ENCODE data around the gene NR6A1.

DNA sequence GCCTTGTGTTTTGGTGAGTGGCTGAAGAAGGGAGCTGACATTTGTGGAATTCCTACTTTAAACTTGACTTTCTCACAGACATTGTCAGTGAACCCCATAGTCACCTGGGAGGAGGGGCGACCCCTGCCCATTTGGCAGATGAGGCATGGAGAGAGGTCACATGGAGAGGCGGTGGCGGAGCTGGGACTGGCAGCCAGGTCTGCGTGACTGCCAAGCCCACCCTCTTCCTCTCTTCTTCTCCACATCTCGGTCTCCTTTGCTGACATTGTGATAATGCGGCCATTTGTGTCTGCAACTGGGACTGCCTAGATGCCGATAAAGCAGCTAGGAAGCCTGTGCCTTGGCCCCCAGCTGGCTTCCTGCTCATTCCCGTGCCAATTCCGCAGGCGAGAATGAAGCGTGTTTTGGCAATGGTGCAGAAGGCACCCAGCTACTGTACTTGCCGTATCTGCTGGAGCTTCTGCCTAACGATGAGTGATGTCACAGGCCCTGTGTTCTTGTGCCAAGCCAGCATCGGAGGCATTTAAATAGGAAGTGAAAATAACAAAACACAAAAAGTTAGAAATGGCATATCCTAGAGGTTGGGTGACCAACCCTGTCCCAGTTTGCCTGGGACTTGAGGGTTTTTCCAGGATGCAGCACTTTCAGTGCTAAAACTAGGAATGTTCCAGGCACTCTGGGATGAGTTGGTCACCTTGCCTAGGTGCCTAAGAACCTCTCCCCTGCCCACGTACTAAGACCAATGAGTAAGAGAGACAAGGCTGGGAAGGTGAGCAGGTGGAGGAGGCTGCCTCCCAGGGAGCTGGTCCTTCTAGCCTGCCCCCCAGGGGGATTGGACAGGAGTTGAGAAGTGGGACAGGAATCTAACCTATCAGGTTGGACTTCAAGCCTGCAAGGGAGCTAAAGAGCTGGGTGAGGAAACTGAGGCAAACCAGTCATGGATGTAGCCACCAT lies 29.5 kb upstream of the NR6A1 start:
- TF ChIP-seq, protein P1, sequence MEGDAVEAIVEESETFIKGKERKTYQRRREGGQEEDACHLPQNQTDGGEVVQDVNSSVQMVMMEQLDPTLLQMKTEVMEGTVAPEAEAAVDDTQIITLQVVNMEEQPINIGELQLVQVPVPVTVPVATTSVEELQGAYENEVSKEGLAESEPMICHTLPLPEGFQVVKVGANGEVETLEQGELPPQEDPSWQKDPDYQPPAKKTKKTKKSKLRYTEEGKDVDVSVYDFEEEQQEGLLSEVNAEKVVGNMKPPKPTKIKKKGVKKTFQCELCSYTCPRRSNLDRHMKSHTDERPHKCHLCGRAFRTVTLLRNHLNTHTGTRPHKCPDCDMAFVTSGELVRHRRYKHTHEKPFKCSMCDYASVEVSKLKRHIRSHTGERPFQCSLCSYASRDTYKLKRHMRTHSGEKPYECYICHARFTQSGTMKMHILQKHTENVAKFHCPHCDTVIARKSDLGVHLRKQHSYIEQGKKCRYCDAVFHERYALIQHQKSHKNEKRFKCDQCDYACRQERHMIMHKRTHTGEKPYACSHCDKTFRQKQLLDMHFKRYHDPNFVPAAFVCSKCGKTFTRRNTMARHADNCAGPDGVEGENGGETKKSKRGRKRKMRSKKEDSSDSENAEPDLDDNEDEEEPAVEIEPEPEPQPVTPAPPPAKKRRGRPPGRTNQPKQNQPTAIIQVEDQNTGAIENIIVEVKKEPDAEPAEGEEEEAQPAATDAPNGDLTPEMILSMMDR (conservative IDR thresholded peaks at IDR 0.05; ENCODE audit: low read depth in 2 of 2) = no peak
- TF ChIP-seq POLR2AphosphoS5 (IDR thresholded peaks at IDR 0.05; ENCODE audit: low read depth) (no peak), EZH2phosphoT487 (IDR thresholded peaks at IDR 0.05; ENCODE audit: unreplicated experiment) (no peak), EZH2 (IDR thresholded peaks at IDR 0.05; ENCODE audit: low read depth, unreplicated experiment) (no peak), NANOG (IDR thresholded peaks at IDR 0.05; ENCODE audit: borderline replicate concordance) (no peak), JUNB (IDR thresholded peaks at IDR 0.05; ENCODE audit: unreplicated experiment) (no peak), CREB1 (CRISPR knock-in tag; IDR thresholded peaks at IDR 0.05; ENCODE audit: low read depth) (no peak), ZNF114 (CRISPR knock-in tag; IDR thresholded peaks at IDR 0.05) (no peak)
- TF ChIP-seq, protein P2, sequence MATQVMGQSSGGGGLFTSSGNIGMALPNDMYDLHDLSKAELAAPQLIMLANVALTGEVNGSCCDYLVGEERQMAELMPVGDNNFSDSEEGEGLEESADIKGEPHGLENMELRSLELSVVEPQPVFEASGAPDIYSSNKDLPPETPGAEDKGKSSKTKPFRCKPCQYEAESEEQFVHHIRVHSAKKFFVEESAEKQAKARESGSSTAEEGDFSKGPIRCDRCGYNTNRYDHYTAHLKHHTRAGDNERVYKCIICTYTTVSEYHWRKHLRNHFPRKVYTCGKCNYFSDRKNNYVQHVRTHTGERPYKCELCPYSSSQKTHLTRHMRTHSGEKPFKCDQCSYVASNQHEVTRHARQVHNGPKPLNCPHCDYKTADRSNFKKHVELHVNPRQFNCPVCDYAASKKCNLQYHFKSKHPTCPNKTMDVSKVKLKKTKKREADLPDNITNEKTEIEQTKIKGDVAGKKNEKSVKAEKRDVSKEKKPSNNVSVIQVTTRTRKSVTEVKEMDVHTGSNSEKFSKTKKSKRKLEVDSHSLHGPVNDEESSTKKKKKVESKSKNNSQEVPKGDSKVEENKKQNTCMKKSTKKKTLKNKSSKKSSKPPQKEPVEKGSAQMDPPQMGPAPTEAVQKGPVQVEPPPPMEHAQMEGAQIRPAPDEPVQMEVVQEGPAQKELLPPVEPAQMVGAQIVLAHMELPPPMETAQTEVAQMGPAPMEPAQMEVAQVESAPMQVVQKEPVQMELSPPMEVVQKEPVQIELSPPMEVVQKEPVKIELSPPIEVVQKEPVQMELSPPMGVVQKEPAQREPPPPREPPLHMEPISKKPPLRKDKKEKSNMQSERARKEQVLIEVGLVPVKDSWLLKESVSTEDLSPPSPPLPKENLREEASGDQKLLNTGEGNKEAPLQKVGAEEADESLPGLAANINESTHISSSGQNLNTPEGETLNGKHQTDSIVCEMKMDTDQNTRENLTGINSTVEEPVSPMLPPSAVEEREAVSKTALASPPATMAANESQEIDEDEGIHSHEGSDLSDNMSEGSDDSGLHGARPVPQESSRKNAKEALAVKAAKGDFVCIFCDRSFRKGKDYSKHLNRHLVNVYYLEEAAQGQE (IDR thresholded peaks at IDR 0.05; ENCODE audit: unreplicated experiment) = no peak
- TF ChIP-seq, protein P3, sequence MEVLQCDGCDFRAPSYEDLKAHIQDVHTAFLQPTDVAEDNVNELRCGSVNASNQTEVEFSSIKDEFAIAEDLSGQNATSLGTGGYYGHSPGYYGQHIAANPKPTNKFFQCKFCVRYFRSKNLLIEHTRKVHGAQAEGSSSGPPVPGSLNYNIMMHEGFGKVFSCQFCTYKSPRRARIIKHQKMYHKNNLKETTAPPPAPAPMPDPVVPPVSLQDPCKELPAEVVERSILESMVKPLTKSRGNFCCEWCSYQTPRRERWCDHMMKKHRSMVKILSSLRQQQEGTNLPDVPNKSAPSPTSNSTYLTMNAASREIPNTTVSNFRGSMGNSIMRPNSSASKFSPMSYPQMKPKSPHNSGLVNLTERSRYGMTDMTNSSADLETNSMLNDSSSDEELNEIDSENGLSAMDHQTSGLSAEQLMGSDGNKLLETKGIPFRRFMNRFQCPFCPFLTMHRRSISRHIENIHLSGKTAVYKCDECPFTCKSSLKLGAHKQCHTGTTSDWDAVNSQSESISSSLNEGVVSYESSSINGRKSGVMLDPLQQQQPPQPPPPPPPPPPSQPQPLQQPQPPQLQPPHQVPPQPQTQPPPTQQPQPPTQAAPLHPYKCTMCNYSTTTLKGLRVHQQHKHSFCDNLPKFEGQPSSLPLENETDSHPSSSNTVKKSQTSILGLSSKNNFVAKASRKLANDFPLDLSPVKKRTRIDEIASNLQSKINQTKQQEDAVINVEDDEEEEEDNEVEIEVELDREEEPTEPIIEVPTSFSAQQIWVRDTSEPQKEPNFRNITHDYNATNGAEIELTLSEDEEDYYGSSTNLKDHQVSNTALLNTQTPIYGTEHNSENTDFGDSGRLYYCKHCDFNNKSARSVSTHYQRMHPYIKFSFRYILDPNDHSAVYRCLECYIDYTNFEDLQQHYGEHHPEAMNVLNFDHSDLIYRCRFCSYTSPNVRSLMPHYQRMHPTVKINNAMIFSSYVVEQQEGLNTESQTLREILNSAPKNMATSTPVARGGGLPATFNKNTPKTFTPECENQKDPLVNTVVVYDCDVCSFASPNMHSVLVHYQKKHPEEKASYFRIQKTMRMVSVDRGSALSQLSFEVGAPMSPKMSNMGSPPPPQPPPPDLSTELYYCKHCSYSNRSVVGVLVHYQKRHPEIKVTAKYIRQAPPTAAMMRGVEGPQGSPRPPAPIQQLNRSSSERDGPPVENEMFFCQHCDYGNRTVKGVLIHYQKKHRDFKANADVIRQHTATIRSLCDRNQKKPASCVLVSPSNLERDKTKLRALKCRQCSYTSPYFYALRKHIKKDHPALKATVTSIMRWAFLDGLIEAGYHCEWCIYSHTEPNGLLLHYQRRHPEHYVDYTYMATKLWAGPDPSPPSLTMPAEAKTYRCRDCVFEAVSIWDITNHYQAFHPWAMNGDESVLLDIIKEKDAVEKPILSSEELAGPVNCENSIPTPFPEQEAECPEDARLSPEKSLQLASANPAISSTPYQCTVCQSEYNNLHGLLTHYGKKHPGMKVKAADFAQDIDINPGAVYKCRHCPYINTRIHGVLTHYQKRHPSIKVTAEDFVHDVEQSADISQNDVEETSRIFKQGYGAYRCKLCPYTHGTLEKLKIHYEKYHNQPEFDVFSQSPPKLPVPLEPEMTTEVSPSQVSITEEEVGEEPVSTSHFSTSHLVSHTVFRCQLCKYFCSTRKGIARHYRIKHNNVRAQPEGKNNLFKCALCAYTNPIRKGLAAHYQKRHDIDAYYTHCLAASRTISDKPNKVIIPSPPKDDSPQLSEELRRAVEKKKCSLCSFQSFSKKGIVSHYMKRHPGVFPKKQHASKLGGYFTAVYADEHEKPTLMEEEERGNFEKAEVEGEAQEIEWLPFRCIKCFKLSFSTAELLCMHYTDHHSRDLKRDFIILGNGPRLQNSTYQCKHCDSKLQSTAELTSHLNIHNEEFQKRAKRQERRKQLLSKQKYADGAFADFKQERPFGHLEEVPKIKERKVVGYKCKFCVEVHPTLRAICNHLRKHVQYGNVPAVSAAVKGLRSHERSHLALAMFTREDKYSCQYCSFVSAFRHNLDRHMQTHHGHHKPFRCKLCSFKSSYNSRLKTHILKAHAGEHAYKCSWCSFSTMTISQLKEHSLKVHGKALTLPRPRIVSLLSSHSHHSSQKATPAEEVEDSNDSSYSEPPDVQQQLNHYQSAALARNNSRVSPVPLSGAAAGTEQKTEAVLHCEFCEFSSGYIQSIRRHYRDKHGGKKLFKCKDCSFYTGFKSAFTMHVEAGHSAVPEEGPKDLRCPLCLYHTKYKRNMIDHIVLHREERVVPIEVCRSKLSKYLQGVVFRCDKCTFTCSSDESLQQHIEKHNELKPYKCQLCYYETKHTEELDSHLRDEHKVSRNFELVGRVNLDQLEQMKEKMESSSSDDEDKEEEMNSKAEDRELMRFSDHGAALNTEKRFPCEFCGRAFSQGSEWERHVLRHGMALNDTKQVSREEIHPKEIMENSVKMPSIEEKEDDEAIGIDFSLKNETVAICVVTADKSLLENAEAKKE (CRISPR knock-in tag; IDR thresholded peaks at IDR 0.05) = no peak
